Uterus (tissue), 2 donors: Measurements from ENCODE around the gene UBE2Q1.

ENCODE experiments used
- POLR2A ChIP-seq, 2 donors: fragments of 450-650 bp; IDR thresholded peaks; one replicate each; pipeline ENCODE4 v1.6.1; 2016; ENCODE audit warnings: antibody characterized with exemption in 2 of 2, mild to moderate bottlenecking in 1 of 2, moderate library complexity in 1 of 2
- TF ChIP-seq, protein P1 (sequence below), 4 experiments: fragments of 200-600 bp in 2 of 4; fragments of 450-650 bp in 2 of 4; sonication (generic) in 2 of 4; IDR thresholded peaks; one replicate each; pipeline ENCODE4 v1.5.1; 2016 to 2019; ENCODE audit warnings: antibody characterized with exemption in 4 of 4, mild to moderate bottlenecking in 2 of 4, moderate library complexity in 1 of 4

DNA sequence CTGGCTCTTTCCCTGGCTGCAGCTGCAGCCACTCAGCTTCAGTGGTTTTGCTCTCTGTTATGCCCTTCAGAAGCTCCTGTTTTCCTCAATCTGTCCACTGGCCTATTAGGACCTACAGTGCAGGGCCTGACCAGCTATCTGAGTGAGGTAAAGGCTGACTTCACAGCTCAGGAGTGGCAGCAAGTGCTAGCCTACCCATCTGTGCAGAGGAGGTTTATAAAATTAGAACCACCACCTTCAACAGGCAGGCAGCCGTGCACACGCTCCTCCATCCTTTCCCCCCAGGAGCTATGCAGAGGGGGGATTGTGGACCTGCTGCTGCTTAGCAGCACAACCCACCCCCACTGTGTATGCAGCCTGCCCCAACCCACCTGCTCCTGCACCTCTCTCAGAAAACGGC is 41.2 kb upstream of the UBE2Q1 start:
- TF ChIP-seq, protein P1, sequence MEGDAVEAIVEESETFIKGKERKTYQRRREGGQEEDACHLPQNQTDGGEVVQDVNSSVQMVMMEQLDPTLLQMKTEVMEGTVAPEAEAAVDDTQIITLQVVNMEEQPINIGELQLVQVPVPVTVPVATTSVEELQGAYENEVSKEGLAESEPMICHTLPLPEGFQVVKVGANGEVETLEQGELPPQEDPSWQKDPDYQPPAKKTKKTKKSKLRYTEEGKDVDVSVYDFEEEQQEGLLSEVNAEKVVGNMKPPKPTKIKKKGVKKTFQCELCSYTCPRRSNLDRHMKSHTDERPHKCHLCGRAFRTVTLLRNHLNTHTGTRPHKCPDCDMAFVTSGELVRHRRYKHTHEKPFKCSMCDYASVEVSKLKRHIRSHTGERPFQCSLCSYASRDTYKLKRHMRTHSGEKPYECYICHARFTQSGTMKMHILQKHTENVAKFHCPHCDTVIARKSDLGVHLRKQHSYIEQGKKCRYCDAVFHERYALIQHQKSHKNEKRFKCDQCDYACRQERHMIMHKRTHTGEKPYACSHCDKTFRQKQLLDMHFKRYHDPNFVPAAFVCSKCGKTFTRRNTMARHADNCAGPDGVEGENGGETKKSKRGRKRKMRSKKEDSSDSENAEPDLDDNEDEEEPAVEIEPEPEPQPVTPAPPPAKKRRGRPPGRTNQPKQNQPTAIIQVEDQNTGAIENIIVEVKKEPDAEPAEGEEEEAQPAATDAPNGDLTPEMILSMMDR (IDR thresholded peaks at IDR 0.05) = no peak
- no peak for TF ChIP-seq POLR2A (IDR thresholded peaks at IDR 0.05)
